ENCODE results near the gene MAP3K1.
"Not testable (repeated sequence)": the region's sequence is repeated elsewhere in the genome, so short reads cannot be mapped to it uniquely, and the experiment has no call there.

Gene MAP3K1

GRCh38 chr5:56814963-56815657, at the start of gene MAP3K1:
Gene MAP3K1 (plus strand): TSS chr5:56815549. CDS start chr5:56815574, 25 bp downstream.
- no peak for DNase-seq (ENCODE audit: low read depth in 2 of 2)

GRCh38 chr5:56766926-56767325, 48.4 kb upstream of the MAP3K1 start:
- no peak for DNase-seq (ENCODE audit: low read depth in 2 of 2)

GRCh38 chr5:56769875-56770604, 45.3 kb upstream of the MAP3K1 start:
- DNase-seq (ENCODE audit: low read depth in 2 of 2), result no peak

- DNase-seq (ENCODE audit: low read depth in 2 of 2), result no peak
Observed at GRCh38 chr5:56772767-56773166, 42.6 kb upstream of the MAP3K1 start.

- DNase-seq (ENCODE audit: low read depth in 2 of 2), result no peak
Observed at GRCh38 chr5:56774957-56775356, 40.4 kb upstream of the MAP3K1 start.

- DNase-seq (ENCODE audit: low read depth in 2 of 2), result not testable (repeated sequence)
Observed at GRCh38 chr5:56776212-56776846, 39.0 kb upstream of the MAP3K1 start.

GRCh38 chr5:56783261-56783660, 32.1 kb upstream of the MAP3K1 start:
- no peak for DNase-seq (ENCODE audit: low read depth in 2 of 2)

- DNase-seq (ENCODE audit: low read depth in 2 of 2), result no peak
Observed at GRCh38 chr5:56786346-56786745, 29.0 kb upstream of the MAP3K1 start.

- DNase-seq (ENCODE audit: low read depth in 2 of 2), result no peak
Observed at GRCh38 chr5:56791396-56791795, 24.0 kb upstream of the MAP3K1 start.

GRCh38 chr5:56798521-56798920, 16.8 kb upstream of the MAP3K1 start:
- DNase-seq (ENCODE audit: low read depth in 2 of 2), result no peak

GRCh38 chr5:56800186-56800585, 15.2 kb upstream of the MAP3K1 start:
- DNase-seq (ENCODE audit: low read depth in 2 of 2), result no peak

- no peak for DNase-seq (ENCODE audit: low read depth in 2 of 2)
Observed at GRCh38 chr5:56801256-56801655, 14.1 kb upstream of the MAP3K1 start.

GRCh38 chr5:56802205-56802604, 13.1 kb upstream of the MAP3K1 start:
- DNase-seq (ENCODE audit: low read depth in 2 of 2), result no peak

GRCh38 chr5:56803025-56803424, 12.3 kb upstream of the MAP3K1 start:
- no peak for DNase-seq (ENCODE audit: low read depth in 2 of 2)

GRCh38 chr5:56803894-56804293, 11.5 kb upstream of the MAP3K1 start:
- no peak for DNase-seq (ENCODE audit: low read depth in 2 of 2)

GRCh38 chr5:56807679-56808078, 7.7 kb upstream of the MAP3K1 start:
- no peak for DNase-seq (ENCODE audit: low read depth in 2 of 2)

- DNase-seq (ENCODE audit: low read depth in 2 of 2), result no peak
Observed at GRCh38 chr5:56808211-56808610, 7.1 kb upstream of the MAP3K1 start.

- DNase-seq (ENCODE audit: low read depth in 2 of 2), result no peak
Observed at GRCh38 chr5:56810826-56811225, 4.5 kb upstream of the MAP3K1 start.

- no peak for DNase-seq (ENCODE audit: low read depth in 2 of 2)
Observed at GRCh38 chr5:56812110-56812509, 3.2 kb upstream of the MAP3K1 start.

- no peak for DNase-seq (ENCODE audit: low read depth in 2 of 2)
Observed at GRCh38 chr5:56813302-56813701, 2.0 kb upstream of the MAP3K1 start.

- DNase-seq (ENCODE audit: low read depth in 2 of 2), result no peak
Observed at GRCh38 chr5:56814361-56814962, 887 bp upstream of the MAP3K1 start.

Data from fibroblast of skin of left biceps (primary cell).